CD4-positive, alpha-beta T cell treated with Interleukin-12 subunit alpha and Interleukin-12 subunit beta, for 1 hour (primary cell): ENCODE results near the gene SERPINB13.
A peak's percentile ranks its signal among the peaks of the same experiment; 100 is the strongest.

Experiments
- DNase-seq: peaks from one replicate; pipeline ENCODE4 v3.0.0-alpha.2; 2020

The SERPINB13 gene, protein sequence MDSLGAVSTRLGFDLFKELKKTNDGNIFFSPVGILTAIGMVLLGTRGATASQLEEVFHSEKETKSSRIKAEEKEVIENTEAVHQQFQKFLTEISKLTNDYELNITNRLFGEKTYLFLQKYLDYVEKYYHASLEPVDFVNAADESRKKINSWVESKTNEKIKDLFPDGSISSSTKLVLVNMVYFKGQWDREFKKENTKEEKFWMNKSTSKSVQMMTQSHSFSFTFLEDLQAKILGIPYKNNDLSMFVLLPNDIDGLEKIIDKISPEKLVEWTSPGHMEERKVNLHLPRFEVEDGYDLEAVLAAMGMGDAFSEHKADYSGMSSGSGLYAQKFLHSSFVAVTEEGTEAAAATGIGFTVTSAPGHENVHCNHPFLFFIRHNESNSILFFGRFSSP

GRCh38 chr18:63586966-63587365, at the start of gene SERPINB13:
SERPINB13 (plus strand) TSS chr18:63587343; CDS start chr18:63588668, 1,325 bp downstream.
- DNase-seq = no peak

DNA sequence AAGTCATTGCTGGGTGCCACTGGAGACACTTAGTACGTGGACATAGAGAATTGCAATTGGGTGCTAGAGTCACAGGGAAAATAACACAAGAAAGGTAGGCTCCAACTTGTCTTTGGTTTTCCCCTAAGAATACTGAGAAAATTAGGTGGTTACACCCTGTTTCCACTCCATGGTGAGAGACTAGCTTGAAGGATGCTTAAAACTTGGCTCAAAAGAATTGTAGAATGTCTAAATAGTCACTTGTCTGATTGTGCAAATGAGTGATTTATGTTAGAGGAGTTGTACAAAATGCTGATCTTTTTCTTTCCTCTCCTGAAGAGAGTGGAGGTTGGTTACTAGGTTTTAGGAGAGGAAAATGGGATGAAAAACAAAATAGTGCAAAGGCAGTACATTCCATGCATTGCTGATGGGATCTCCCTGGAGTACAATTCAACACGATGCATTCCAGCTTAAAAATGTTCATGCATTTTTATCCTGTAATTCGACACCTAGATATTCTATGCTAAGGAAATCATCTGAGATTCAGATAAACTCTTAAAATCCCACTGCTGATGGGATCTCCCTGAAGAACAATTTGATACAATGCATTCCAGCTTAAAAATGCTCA, 47.1 kb upstream of the SERPINB13 start:
- DNase-seq = no peak

DNA sequence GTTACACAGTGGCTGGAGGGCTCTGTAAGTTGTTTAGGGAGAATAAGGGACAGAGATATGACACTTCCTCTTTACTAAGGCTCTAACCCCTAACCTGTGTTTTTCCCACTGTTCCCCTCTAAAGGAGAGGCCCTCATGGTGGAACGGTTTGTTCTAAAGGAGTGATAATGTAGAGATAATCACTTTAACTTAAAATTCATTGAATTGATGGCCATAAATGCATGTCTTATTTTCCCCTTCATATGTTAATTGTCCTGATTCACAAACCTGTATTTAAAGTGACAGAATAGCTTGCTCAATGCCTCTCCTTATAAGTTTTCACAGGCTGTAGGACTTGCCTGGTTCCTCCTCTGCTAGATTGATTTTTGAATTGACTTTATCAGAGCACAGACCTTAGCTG, 45.1 kb upstream of the SERPINB13 start, which contains the start of gene SERPINB12:
Gene SERPINB12, plus strand, starts transcription at position 301 of the 400 bp plus-strand sequence. CDS start 13,791 bp downstream, outside the sequence.
- no peak for DNase-seq

DNA sequence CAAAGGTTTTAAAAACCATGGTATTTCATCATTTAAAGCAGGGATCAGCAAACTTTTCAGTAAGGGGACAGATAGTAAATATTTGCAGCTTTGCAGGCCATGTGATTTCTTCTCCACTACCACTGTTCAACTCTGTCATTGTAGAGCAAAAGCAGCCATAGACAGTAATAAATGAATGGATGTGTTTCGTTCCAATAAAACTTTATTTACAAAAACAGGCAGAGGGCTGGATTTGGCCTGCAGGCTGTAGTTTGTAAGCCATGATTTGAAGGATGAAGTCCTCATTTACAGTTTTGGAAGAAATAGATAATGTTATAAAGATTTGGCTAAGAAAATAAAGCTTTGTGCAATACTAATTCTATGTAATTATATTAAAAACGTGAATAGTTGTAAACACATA, 43.1 kb upstream of the SERPINB13 start:
- no peak for DNase-seq

GRCh38 chr18:63545000-63545399, 42.1 kb upstream of the SERPINB13 start:
- DNase-seq = no peak

GRCh38 chr18:63550068-63550467, 37.1 kb upstream of the SERPINB13 start:
- DNase-seq = no peak

DNA sequence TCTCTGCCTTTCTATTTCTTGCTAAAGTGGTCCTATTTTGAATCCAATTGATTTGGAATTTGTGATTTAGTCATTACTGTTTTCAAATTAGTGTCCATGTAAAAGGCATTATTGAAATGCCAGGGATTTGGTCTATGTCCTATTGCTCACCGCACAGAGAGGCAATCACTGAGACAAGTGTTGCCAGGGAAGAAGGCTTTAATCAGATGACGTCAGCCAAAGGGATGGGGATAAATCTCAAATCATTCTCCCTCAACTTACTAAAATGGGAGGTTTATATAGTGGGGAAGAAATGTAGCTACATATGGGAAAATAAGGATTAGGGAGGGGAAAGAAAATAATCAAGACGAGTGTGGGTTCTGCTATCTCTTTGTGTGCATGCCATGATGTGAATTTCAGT, 35.4 kb upstream of the SERPINB13 start:
- DNase-seq = no peak

- DNase-seq = no peak
These were observed 34.6 kb upstream of the SERPINB13 start for GRCh38 chr18:63552581-63552980.

DNA sequence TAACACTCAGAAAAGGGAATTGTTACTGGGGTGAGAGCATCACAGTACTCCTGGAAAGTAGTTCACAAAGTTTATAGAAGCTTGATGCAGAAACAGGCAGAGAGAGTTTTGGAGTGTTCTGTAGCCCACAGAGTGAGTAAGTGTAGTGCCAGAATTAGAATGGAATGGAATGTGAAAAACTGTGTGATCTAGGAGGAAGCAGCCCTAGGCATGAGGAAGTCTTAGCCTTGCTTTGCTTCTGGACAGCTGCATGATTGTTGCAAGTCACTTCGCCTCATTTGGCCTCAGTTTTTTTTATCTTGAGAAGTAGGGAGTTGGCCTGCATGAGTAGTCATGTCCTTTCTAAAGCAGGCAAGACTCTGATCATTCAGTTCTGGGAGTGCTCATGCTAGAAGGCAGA, 34.1 kb upstream of the SERPINB13 start:
- DNase-seq = no peak

- DNase-seq = no peak
These were observed 27.3 kb upstream of the SERPINB13 start for GRCh38 chr18:63559567-63560491.

GRCh38 chr18:63562284-63562683, 24.9 kb upstream of the SERPINB13 start:
- DNase-seq = no peak

GRCh38 chr18:63564021-63564420, 23.1 kb upstream of the SERPINB13 start:
- DNase-seq = no peak

DNA sequence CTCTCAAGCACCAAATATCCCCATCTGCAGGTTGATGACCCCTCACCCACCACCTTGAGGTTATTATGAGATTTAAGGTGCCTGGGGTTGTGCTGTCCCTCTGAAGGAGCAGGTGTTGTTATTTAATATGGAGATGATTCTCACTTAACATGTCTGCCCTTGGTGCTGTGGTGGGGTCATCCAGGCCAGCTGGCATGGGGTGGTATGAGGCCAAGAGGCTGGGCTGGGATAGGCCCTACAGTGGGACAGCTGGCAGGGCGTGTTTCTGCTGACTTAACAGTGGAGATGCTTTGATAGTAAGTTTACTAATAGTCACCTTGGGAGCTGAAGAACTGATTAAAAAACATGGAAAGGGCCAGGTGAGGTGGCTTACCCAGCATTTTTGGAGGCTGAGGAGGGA, 22.6 kb upstream of the SERPINB13 start:
- DNase-seq = no peak

DNA sequence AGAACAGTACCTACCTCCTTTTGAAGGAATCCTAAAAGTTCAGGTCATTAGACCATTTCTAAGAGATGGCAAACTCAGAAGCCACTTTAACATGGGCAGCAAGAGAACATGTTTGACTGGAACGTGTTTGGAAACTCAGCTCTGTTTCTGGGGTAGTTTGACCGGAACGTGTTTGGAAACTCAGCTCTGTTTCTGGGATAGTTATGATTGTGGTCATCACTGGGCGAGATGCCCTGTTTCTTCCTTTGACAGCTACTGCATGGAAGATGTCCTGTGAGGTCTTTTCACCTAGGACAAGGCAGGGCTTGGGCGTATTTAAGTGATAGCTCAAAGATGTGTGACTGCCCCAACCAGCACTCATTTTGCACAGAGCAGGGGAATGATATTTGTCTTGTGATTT, 19.9 kb upstream of the SERPINB13 start:
- DNase-seq = no peak

DNA sequence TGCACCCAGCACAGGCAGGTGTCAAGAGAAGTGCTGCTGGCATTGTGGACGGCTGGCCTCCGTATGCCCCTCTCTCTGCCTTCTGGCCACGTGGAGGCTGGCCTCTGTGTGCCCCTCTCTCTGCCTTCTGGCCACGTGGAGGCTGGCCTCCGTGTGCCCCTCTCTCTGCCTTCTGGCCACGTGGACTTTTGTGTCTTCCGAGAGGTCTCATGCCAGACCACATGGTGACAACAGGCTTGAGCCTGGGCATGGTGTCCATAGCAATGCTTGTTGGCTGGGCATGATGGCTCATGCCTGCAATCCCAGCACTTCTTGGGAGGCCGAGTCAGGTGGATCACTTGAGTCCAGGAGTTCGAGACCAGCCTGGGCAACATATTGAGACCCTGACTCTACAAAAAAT, 19.3 kb upstream of the SERPINB13 start:
- DNase-seq = no peak

GRCh38 chr18:63570721-63571120, 16.4 kb upstream of the SERPINB13 start:
- no peak for DNase-seq

GRCh38 chr18:63575681-63576080, 11.5 kb upstream of the SERPINB13 start:
- no peak for DNase-seq

GRCh38 chr18:63578357-63578958, 8.7 kb upstream of the SERPINB13 start:
- peak; percentile 1 for DNase-seq

GRCh38 chr18:63579616-63580015, 7.5 kb upstream of the SERPINB13 start:
- no peak for DNase-seq

GRCh38 chr18:63585988-63586387, 1.2 kb upstream of the SERPINB13 start:
- DNase-seq = no peak

DNA sequence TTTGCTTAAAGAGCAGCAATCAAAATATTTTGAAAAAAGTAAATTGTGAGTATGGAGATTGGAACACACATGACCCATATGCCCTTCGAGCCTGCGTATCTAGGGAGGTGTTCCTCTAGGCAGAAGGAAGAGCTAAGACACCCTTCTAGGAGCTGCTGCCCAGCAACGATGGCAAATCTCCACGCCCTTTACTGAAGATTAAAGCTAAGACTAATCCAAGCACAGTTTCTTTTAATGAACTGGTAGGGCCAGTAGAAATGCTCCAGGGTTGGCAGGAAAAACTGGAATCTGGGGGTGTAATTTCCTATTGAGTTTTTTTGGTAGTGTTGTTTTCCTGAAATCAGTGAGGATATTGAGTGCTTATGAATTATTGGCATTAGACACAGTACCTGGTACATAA, 712 bp upstream of the SERPINB13 start:
- no peak for DNase-seq

- DNase-seq = no peak
These were observed 1.8 kb downstream of the SERPINB13 start for GRCh38 chr18:63588909-63589308.

GRCh38 chr18:63590373-63590772, 3.2 kb downstream of the SERPINB13 start:
- no peak for DNase-seq
